Activated CD4-positive, alpha-beta memory T cell treated with anti-CD3 and anti-CD28 coated beads, Interleukin-2, amount 10 ng/mL, durations not matched to agents 7 days and 5 days (primary cell): ENCODE measurements around the gene AFAP1. TPM values are rescaled to one million over a fixed set of nuclear protein-coding genes. Genes with fewer than 3 reads are reported as not detected.

Experiments used
- CTCF ChIA-PET: fragments of 350-600 bp; sonication (Branson Sonifier 250); formaldehyde crosslinking; loops from one replicate; lab custom pipeline; 2021; ENCODE audit warnings: antibody characterized with exemption, inconsistent platforms; lab: Charles Lee
- POLR2A ChIA-PET: fragments of 350-600 bp; sonication (Branson Sonifier 250); formaldehyde crosslinking; loops from one replicate; lab custom pipeline; 2021; ENCODE audit warnings: antibody characterized with exemption; lab: Charles Lee
- DNase-seq: peaks from one replicate; pipeline ENCODE4 v3.0.0-alpha.2; 2020
- H3K27ac Mint-ChIP-seq: one replicate; pipeline ENCODE4 v1.8.0; 2021; ENCODE audit warnings: mild to moderate bottlenecking, mixed read lengths
- H3K27me3 Mint-ChIP-seq: one replicate; pipeline ENCODE4 v1.8.0; 2021; ENCODE audit warnings: mixed read lengths
- H3K36me3 Mint-ChIP-seq: one replicate; pipeline ENCODE4 v1.8.0; 2021; ENCODE audit warnings: low read depth, mixed read lengths
- H3K4me1 Mint-ChIP-seq: one replicate; pipeline ENCODE4 v1.8.0; 2021; ENCODE audit warnings: mixed read lengths
- H3K4me3 Mint-ChIP-seq: one replicate; pipeline ENCODE4 v1.8.0; 2021; ENCODE audit warnings: mild to moderate bottlenecking, mixed read lengths
- H3K9me3 Mint-ChIP-seq: one replicate; pipeline ENCODE4 v1.8.0; 2021; ENCODE audit warnings: mixed read lengths
- total RNA-seq, 2 experiments: library from RNA; stranded (reverse); gene quantifications; one replicate each; pipeline ENCODE4 v1.2.3, GENCODE V29; 2021

The AFAP1 gene
- total RNA-seq, 2 experiments from 2014 or later = 5.9 to 6.5 TPM

GRCh38 chr4:7708981-7709380 lies 230.7 kb downstream of the AFAP1 start:
- ChIA-PET CTCF (no interaction called here), POLR2A (no interaction called here)
- no peak for DNase-seq
- H3K4me3 Mint-ChIP-seq = no peak overlapping the region
- no peaks in the 10 kb centered on the region for H3K36me3 Mint-ChIP-seq
- H3K27ac Mint-ChIP-seq = no peak overlapping the region
- no peaks in the 10 kb centered on the region for H3K4me1 Mint-ChIP-seq
- H3K9me3 Mint-ChIP-seq = no peaks in the 10 kb centered on the region
- H3K27me3 Mint-ChIP-seq = no peaks in the 10 kb centered on the region

Other genes starting within 250 kb of the AFAP1 start
- gene ABLIM2, start 219.0 kb upstream of the AFAP1 start, total RNA-seq = under 1 TPM in 1 of 2 experiments, not detected in 1; 0.13 TPM